OCI-LY1 (cell line): ENCODE data around the gene PCGF3.

Experiments
- H2AFZ ChIP-seq: fragments of 200-600 bp; sonication (generic), shearing (Covaris generic); 2 replicates; pipeline ENCODE4 v1.6.0; 2014; ENCODE audit warnings: antibody characterized with exemption, mild to moderate bottlenecking, low read length
- H3F3A ChIP-seq: fragments of 200-600 bp; sonication (generic), shearing (Covaris generic); 2 replicates; pipeline ENCODE4 v1.6.0; 2014; ENCODE audit warnings: mild to moderate bottlenecking, antibody characterized with exemption, low read length, moderate library complexity; ENCODE audit not compliant: insufficient read depth
- H3K27ac ChIP-seq: fragments of 200-600 bp; sonication (generic); 2 replicates; pipeline ENCODE4 v1.5.1; 2014; ENCODE audit warnings: low read length, mixed run types, mild to moderate bottlenecking, low read depth; ENCODE audit not compliant: poor library complexity, severe bottlenecking
- H3K27me3 ChIP-seq: fragments of 200-600 bp; sonication (generic); 2 replicates; pipeline ENCODE4 v1.6.0; 2014; ENCODE audit warnings: antibody characterized with exemption, mild to moderate bottlenecking, low read length, moderate library complexity; ENCODE audit not compliant: insufficient read depth
- H3K36me3 ChIP-seq: fragments of 200-600 bp; sonication (generic); 2 replicates; pipeline ENCODE4 v1.6.1; 2014; ENCODE audit warnings: mild to moderate bottlenecking, antibody characterized with exemption, low read length, moderate library complexity, mixed read lengths; ENCODE audit not compliant: insufficient read depth
- H3K4me1 ChIP-seq: fragments of 200-600 bp; sonication (generic); 2 replicates; pipeline ENCODE4 v1.5.1; 2014; ENCODE audit warnings: mild to moderate bottlenecking, low read length, moderate library complexity; ENCODE audit not compliant: insufficient read depth, severe bottlenecking
- H3K4me2 ChIP-seq: fragments of 200-600 bp; sonication (generic), shearing (Covaris generic); 2 replicates; pipeline ENCODE4 v1.6.1; 2014; ENCODE audit warnings: low read length
- H3K4me3 ChIP-seq: fragments of 200-600 bp; sonication (generic); 2 replicates; pipeline ENCODE4 v1.5.1; 2014; ENCODE audit warnings: low read length, low read depth, mild to moderate bottlenecking, mixed read lengths; ENCODE audit not compliant: poor library complexity, severe bottlenecking
- H3K79me2 ChIP-seq: fragments of 200-600 bp; shearing (Covaris generic); 2 replicates; pipeline ENCODE4 v1.6.1; 2016; ENCODE audit warnings: mixed run types, low read length, mixed read lengths; ENCODE audit not compliant: insufficient read depth
- H3K9ac ChIP-seq: fragments of 200-600 bp; sonication (generic), shearing (Covaris generic); 2 replicates; pipeline ENCODE4 v1.6.1; 2014; ENCODE audit warnings: mild to moderate bottlenecking, low read length, mixed read lengths
- H3K9me2 ChIP-seq: fragments of 200-600 bp; sonication (generic), shearing (Covaris generic); 2 replicates; pipeline ENCODE4 v1.6.1; 2014; ENCODE audit warnings: low read depth, mild to moderate bottlenecking, low read length, mixed read lengths
- H3K9me3 ChIP-seq: fragments of 200-600 bp; shearing (Covaris generic); 2 replicates; pipeline ENCODE4 v1.6.1; 2014; ENCODE audit warnings: low read length, mixed read lengths
- H4K20me1 ChIP-seq: fragments of 200-600 bp; sonication (generic), shearing (Covaris generic); 2 replicates; pipeline ENCODE4 v1.6.0; 2016; ENCODE audit warnings: mild to moderate bottlenecking, low read length; ENCODE audit not compliant: insufficient read depth
- CTCF ChIP-seq: fragments of 200-600 bp; sonication (generic), shearing (Covaris generic); IDR thresholded peaks from 2 replicates; pipeline ENCODE4 v1.5.1; 2017; ENCODE audit warnings: mild to moderate bottlenecking, antibody characterized with exemption, low read length, moderate library complexity, mixed read lengths
- EZH2 ChIP-seq: fragments of 200-600 bp; sonication (generic), shearing (Covaris generic); IDR thresholded peaks from 2 replicates; pipeline ENCODE4 v1.8.0; 2017; ENCODE audit warnings: borderline replicate concordance, mixed run types, mild to moderate bottlenecking, antibody characterized with exemption, low read length, moderate library complexity, mixed read lengths

The PCGF3 gene

GRCh38 chr4:660401-660800 is 45.2 kb upstream of the PCGF3 start:
- H3K4me3 ChIP-seq: no peak overlapping the region
- no peaks in the 10 kb centered on the region for H3K79me2 ChIP-seq
- H3K9ac ChIP-seq: no peak overlapping the region
- TF ChIP-seq CTCF (no peak), EZH2 (no peak)
- no peaks in the 10 kb centered on the region for H3K9me2 ChIP-seq
- H3K4me2 ChIP-seq: no peak overlapping the region
- no peak overlapping the region for H3K27ac ChIP-seq
- H2AFZ ChIP-seq: no peak overlapping the region
- no peaks in the 10 kb centered on the region for H3K36me3 ChIP-seq
- H3K9me3 ChIP-seq: no peaks in the 10 kb centered on the region
- H3F3A ChIP-seq: no peaks in the 10 kb centered on the region
- no peaks in the 10 kb centered on the region for H3K27me3 ChIP-seq
- H3K4me1 ChIP-seq: peaks cover 15% of the 10 kb centered on the region
- H4K20me1 ChIP-seq: no peaks in the 10 kb centered on the region

DNA sequence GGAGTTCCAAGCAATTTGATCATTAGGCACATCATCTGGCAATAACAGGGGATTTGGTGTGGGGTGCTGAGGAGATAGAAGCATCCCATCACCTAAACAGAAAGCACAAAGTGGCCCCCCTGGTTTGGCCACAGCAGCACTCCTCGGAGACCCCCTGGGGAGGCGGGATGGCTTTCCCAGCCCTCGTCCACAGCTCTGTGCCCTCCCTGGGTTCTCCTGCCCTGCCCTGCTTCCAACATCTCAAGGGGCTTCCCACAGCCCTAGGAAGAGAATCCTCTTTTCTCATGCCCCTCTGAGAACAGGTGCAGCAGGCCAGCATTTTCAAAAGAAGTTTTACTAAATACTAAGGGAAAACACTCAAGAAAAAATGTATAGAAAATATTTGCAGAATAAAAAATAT is 44.4 kb upstream of the PCGF3 start:
- Histone ChIP-seq H3F3A (no peaks in the 10 kb centered on the region), H3K4me1 (peaks cover 15% of the 10 kb centered on the region), H3K79me2 (no peaks in the 10 kb centered on the region), H3K9ac (no peak overlapping the region), H4K20me1 (no peaks in the 10 kb centered on the region), H3K27me3 (no peaks in the 10 kb centered on the region), H2AFZ (no peak overlapping the region), H3K27ac (no peak overlapping the region), H3K36me3 (no peaks in the 10 kb centered on the region), H3K4me3 (no peak overlapping the region), H3K9me3 (no peaks in the 10 kb centered on the region), H3K4me2 (no peak overlapping the region), H3K9me2 (no peaks in the 10 kb centered on the region)
- TF ChIP-seq CTCF: no peak
- TF ChIP-seq EZH2: no peak

- no peaks in the 10 kb centered on the region for H3K9me3 ChIP-seq
- TF ChIP-seq EZH2: no peak
- no peak for TF ChIP-seq CTCF
- no peaks in the 10 kb centered on the region for H3K9me2 ChIP-seq
- no peaks in the 10 kb centered on the region for H3F3A ChIP-seq
- peaks cover 15% of the 10 kb centered on the region for H3K4me1 ChIP-seq
- no peak overlapping the region for H3K4me2 ChIP-seq
- no peaks in the 10 kb centered on the region for H3K27me3 ChIP-seq
- no peak overlapping the region for H3K4me3 ChIP-seq
- H4K20me1 ChIP-seq: no peaks in the 10 kb centered on the region
- H2AFZ ChIP-seq: no peak overlapping the region
- no peaks in the 10 kb centered on the region for H3K79me2 ChIP-seq
- H3K36me3 ChIP-seq: no peaks in the 10 kb centered on the region
- H3K9ac ChIP-seq: no peak overlapping the region
- H3K27ac ChIP-seq: no peak overlapping the region
Observed at GRCh38 chr4:661881-662761, 43.5 kb upstream of the PCGF3 start.
